ENCODE measurements around the gene ADNP. TPM values are rescaled to one million over a fixed set of nuclear protein-coding genes. Genes with fewer than 3 reads are reported as not detected.

Gene ADNP
- total and polyA plus RNA-seq, 10 of the 15 experiments (the other 5 are each of a cell fraction or from before 2014, with no cell fraction given): 23.0 to 74.4 (median 34.9) TPM

- ChIA-PET RAD21 (ENCODE audit: unreplicated experiment) (interaction anchor here (0.6 to 1.7 kb wide), 3 partner anchors 20 to 115 kb away, joined by 3 to 5 read pairs (median 3); partner anchors contain the start of gene BCAS4), CTCF (interaction anchor here (1.2 to 3.9 kb wide), 4 partner anchors 11 to 115 kb away, joined by 4 to 44 read pairs (median 14); partner anchors contain the start of genes ADNP and BCAS4), POLR2A (interaction anchor here (0.6 to 1.5 kb wide), 5 partner anchors 9 to 28 kb away, joined by 3 to 12 read pairs (median 4); no protein-coding TSS in a partner anchor), SMC1A (ENCODE audit: uncharacterized antibody, unreplicated experiment) (interaction anchor here (0.9 to 4.3 kb wide), 10 partner anchors 7 to 115 kb away, joined by 3 to 17 read pairs (median 5); partner anchors contain the start of gene BCAS4)
- Histone ChIP-seq H4K20me1 (ENCODE audit: control insufficient read depth, insufficient read depth) (peaks cover 17% of the 10 kb centered on the region), H3K9me3 (replicated peaks; ENCODE audit: control insufficient read depth, insufficient read depth, low read length) (no peaks in the 10 kb centered on the region), H3K9ac (ENCODE audit: control insufficient read depth, insufficient read depth, low read length) (no peak overlapping the region), H3K4me3 (no peak overlapping the region), H3K27me3 (replicated peaks in 1 of 2; ENCODE audit: control insufficient read depth in 2 of 2, insufficient read depth in 2 of 2, low read length in 1 of 2) (no peaks in the 10 kb centered on the region), H2AFZ (ENCODE audit: control insufficient read depth, low read depth, low read length) (no peak overlapping the region), H3K36me3 (ENCODE audit: control insufficient read depth in 2 of 2, insufficient read depth in 2 of 2, low read length in 1 of 2) (peaks cover 3 to 32% of the 10 kb centered on the region in 2 experiments), H3K27ac (ENCODE audit: control insufficient read depth, insufficient read depth) (no peak overlapping the region), H3K4me1 (ENCODE audit: control insufficient read depth, insufficient read depth, low read length) (peaks cover 40% of the 10 kb centered on the region), H3K79me2 (ENCODE audit: control insufficient read depth, insufficient read depth, low read length) (peaks cover 95% of the 10 kb centered on the region), H3K4me2 (ENCODE audit: control insufficient read depth, insufficient read depth) (peak overlapping the region; percentile 34; the same call in 1 of the 2 replicates)
- no TSS peak for BruUV-seq (replicated peaks)
- FAIRE-seq: no peak
- DNase-seq (ENCODE audit: low read depth, low spot score): no peak
- ATAC-seq: no peak
- TF ChIP-seq CHD1 (IDR thresholded peaks at IDR 0.05; ENCODE audit: low read depth, low read length) (no peak), STAT3 (IDR thresholded peaks at IDR 0.05; ENCODE audit: low read depth, low read length) (no peak), CBX3 (IDR thresholded peaks at IDR 0.05; ENCODE audit: borderline replicate concordance, low read depth) (no peak), GATAD2B (conservative IDR thresholded peaks at IDR 0.05; ENCODE audit: low read depth) (no peak), MLLT1 (IDR thresholded peaks at IDR 0.05) (no peak), CBFB (IDR thresholded peaks at IDR 0.05; ENCODE audit: low read depth) (no peak), EED (IDR thresholded peaks at IDR 0.05; ENCODE audit: low read depth) (no peak), KDM1A (IDR thresholded peaks at IDR 0.05; ENCODE audit: borderline replicate concordance) (no peak), IRF5 (IDR thresholded peaks at IDR 0.05; ENCODE audit: borderline replicate concordance) (no peak), GABPA (IDR thresholded peaks at IDR 0.05; ENCODE audit: low read depth) (no peak), RAD51 (IDR thresholded peaks at IDR 0.05) (no peak), POU2F2 (IDR thresholded peaks at IDR 0.05; ENCODE audit: borderline replicate concordance, low read depth, low read length) (no peak), NFYA (IDR thresholded peaks at IDR 0.05; ENCODE audit: borderline replicate concordance, low read depth, low read length) (no peak), FOXK2 (IDR thresholded peaks at IDR 0.05) (no peak), MEF2B (IDR thresholded peaks at IDR 0.05; ENCODE audit: partially characterized antibody, poor library complexity, severe bottlenecking) (no peak), SUPT20H (IDR thresholded peaks at IDR 0.05; ENCODE audit: borderline replicate concordance, control insufficient read depth, low read depth, low read length) (no peak)
- TF ChIP-seq, protein P1, sequence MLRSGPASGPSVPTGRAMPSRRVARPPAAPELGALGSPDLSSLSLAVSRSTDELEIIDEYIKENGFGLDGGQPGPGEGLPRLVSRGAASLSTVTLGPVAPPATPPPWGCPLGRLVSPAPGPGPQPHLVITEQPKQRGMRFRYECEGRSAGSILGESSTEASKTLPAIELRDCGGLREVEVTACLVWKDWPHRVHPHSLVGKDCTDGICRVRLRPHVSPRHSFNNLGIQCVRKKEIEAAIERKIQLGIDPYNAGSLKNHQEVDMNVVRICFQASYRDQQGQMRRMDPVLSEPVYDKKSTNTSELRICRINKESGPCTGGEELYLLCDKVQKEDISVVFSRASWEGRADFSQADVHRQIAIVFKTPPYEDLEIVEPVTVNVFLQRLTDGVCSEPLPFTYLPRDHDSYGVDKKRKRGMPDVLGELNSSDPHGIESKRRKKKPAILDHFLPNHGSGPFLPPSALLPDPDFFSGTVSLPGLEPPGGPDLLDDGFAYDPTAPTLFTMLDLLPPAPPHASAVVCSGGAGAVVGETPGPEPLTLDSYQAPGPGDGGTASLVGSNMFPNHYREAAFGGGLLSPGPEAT (IDR thresholded peaks at IDR 0.05; ENCODE audit: low read depth): no peak
- TF ChIP-seq, protein P2, sequence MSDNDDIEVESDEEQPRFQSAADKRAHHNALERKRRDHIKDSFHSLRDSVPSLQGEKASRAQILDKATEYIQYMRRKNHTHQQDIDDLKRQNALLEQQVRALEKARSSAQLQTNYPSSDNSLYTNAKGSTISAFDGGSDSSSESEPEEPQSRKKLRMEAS (IDR thresholded peaks at IDR 0.05; ENCODE audit: low read depth, low read length): no peak
- 0% methylated on average over 3 of the region's 3 CpGs for WGBS (ENCODE audit: insufficient coverage, insufficient replicate concordance, low lambda C conversion rate, missing lambda C conversion rate)
- intact Hi-C loops (cut with micrococcal nuclease; ENCODE audit: unreplicated experiment) (no loop called here), in situ Hi-C loops (cut with MboI) (no loop called here)
Observed at GRCh38 chr20:50909413-50909812, 21.8 kb downstream of the ADNP start.

All from GM12878 (cell line).